ENCODE results near the gene NDEL1.

The NDEL1 gene

DNA sequence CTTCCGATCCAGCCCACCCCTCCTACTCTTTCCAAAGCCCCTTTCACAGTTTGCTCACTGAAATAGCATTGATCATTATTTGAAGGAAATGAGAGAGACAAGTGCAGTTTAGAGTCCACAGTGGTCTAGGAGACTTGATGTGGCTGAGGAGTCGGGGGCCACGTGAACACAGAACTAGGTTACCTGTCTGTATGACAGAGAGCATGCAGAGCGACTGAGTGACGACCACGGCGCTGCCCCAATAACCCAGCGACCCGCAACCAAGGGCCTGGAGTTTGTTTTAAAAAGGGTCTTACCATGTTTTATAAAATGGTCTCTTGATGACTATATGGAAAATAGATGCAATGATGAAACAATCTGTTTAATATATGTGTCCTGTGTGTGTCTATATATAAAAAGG is 39.5 kb downstream of the NDEL1 start (continued):
- TF ChIP-seq, protein P1, sequence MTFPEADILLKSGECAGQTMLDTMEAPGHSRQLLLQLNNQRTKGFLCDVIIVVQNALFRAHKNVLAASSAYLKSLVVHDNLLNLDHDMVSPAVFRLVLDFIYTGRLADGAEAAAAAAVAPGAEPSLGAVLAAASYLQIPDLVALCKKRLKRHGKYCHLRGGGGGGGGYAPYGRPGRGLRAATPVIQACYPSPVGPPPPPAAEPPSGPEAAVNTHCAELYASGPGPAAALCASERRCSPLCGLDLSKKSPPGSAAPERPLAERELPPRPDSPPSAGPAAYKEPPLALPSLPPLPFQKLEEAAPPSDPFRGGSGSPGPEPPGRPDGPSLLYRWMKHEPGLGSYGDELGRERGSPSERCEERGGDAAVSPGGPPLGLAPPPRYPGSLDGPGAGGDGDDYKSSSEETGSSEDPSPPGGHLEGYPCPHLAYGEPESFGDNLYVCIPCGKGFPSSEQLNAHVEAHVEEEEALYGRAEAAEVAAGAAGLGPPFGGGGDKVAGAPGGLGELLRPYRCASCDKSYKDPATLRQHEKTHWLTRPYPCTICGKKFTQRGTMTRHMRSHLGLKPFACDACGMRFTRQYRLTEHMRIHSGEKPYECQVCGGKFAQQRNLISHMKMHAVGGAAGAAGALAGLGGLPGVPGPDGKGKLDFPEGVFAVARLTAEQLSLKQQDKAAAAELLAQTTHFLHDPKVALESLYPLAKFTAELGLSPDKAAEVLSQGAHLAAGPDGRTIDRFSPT (tag by site-specific recombination; IDR thresholded peaks at IDR 0.05): no peak
- no peak for TF ChIP-seq SCRT1 (tag by site-specific recombination; IDR thresholded peaks at IDR 0.05; ENCODE audit: borderline replicate concordance)

DNA sequence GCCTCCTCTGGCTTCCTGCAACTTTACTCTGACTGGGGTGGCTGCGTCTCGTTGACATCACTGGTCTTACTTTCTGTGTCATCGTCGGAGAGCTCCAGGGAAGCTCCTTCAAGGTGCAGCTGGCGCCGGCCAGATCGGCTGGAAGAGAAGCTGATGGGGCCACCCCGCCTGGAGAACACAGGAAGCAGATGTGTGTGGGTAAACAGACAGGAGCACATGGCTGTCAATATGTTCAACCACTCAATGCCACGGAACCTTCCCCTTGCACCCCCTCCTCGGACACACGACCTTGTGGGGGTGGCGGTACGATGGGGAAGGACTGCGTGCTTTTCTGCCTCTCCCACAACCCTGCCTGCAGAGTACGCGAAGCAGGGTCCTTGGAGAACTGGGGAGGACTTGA is 40.1 kb downstream of the NDEL1 start:
- no peaks in the 10 kb centered on the region for H3K9me3 ChIP-seq (ENCODE audit: control insufficient read depth, insufficient read depth, low read depth, low read length)
- H3K27ac ChIP-seq (ENCODE audit: extremely low read depth, low read depth, low read length): no peak overlapping the region
- ChIA-PET CTCF (no interaction called here), POLR2A (interaction anchor here (0.6 kb wide), 1 partner anchor 1060 kb away, joined by 3 read pairs; no protein-coding TSS in a partner anchor)
- H3K4me1 ChIP-seq (ENCODE audit: control insufficient read depth, insufficient read depth, low read length): no peaks in the 10 kb centered on the region
- H3K36me3 ChIP-seq (ENCODE audit: control insufficient read depth in 2 of 2, insufficient read depth in 1 of 2, low read length in 2 of 2): peaks cover 56 to 99% of the 10 kb centered on the region in 2 experiments
- H3K4me3 ChIP-seq (ENCODE audit: low read depth, low read length): no peak overlapping the region
- no peak for TF ChIP-seq ZNF747 (tag by site-specific recombination; IDR thresholded peaks at IDR 0.05)
- TF ChIP-seq ZNF274 (IDR thresholded peaks at IDR 0.05; ENCODE audit: low read length): no peak
- no peak for TF ChIP-seq ZNF274 (tag by site-specific recombination; IDR thresholded peaks at IDR 0.05; ENCODE audit: borderline replicate concordance)
- TF ChIP-seq SCRT1 (tag by site-specific recombination; IDR thresholded peaks at IDR 0.05; ENCODE audit: borderline replicate concordance): no peak
- no peak for TF ChIP-seq ZFHX2 (tag by site-specific recombination; conservative IDR thresholded peaks at IDR 0.05)
- no peak for TF ChIP-seq ZNF660 (tag by site-specific recombination; IDR thresholded peaks at IDR 0.05)
- no peak for TF ChIP-seq SCRT2 (tag by site-specific recombination; IDR thresholded peaks at IDR 0.05)

DNA sequence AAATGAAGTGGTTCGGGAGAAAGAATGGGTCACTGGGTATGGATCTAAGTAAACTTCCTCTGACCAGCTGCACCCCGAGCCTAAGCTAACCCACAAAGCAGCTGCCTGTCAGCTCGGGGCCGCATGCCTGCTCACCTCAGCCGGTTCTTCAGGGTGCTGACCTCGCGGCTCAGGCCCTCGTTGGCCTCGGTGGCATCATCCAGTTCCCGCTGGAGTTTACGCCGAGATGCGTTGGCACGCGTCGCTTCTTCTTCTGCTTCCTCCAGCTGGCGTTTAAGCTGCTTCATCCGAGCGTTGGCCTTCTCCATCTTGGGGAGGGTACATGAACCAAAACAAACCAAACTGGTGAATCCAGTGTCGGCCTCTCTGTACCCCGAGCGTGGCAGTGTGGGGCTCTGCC is 41.1 kb downstream of the NDEL1 start:
- CTCF ChIA-PET: no interaction called here
- POLR2A ChIA-PET: no interaction called here
- H3K4me3 ChIP-seq (ENCODE audit: low read depth, low read length): no peak overlapping the region

More for the DNA sequence above, 41.1 kb downstream of the NDEL1 start:
- no peak for TF ChIP-seq SP3 (tag by site-specific recombination; IDR thresholded peaks at IDR 0.05)
- no peak for TF ChIP-seq ZBTB48 (tag by site-specific recombination; IDR thresholded peaks at IDR 0.05)
- TF ChIP-seq, protein P2, sequence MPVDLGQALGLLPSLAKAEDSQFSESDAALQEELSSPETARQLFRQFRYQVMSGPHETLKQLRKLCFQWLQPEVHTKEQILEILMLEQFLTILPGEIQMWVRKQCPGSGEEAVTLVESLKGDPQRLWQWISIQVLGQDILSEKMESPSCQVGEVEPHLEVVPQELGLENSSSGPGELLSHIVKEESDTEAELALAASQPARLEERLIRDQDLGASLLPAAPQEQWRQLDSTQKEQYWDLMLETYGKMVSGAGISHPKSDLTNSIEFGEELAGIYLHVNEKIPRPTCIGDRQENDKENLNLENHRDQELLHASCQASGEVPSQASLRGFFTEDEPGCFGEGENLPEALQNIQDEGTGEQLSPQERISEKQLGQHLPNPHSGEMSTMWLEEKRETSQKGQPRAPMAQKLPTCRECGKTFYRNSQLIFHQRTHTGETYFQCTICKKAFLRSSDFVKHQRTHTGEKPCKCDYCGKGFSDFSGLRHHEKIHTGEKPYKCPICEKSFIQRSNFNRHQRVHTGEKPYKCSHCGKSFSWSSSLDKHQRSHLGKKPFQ (tag by site-specific recombination; IDR thresholded peaks at IDR 0.05): no peak
- TF ChIP-seq ZNF514 (tag by site-specific recombination; IDR thresholded peaks at IDR 0.05): no peak
- TF ChIP-seq ZNF510 (tag by site-specific recombination; IDR thresholded peaks at IDR 0.05; ENCODE audit: insufficient replicate concordance): no peak
- TF ChIP-seq ZNF23 (tag by site-specific recombination; IDR thresholded peaks at IDR 0.05; ENCODE audit: borderline replicate concordance): no peak
- no peak for TF ChIP-seq ZNF571 (tag by site-specific recombination; IDR thresholded peaks at IDR 0.05)
- TF ChIP-seq, protein P3, sequence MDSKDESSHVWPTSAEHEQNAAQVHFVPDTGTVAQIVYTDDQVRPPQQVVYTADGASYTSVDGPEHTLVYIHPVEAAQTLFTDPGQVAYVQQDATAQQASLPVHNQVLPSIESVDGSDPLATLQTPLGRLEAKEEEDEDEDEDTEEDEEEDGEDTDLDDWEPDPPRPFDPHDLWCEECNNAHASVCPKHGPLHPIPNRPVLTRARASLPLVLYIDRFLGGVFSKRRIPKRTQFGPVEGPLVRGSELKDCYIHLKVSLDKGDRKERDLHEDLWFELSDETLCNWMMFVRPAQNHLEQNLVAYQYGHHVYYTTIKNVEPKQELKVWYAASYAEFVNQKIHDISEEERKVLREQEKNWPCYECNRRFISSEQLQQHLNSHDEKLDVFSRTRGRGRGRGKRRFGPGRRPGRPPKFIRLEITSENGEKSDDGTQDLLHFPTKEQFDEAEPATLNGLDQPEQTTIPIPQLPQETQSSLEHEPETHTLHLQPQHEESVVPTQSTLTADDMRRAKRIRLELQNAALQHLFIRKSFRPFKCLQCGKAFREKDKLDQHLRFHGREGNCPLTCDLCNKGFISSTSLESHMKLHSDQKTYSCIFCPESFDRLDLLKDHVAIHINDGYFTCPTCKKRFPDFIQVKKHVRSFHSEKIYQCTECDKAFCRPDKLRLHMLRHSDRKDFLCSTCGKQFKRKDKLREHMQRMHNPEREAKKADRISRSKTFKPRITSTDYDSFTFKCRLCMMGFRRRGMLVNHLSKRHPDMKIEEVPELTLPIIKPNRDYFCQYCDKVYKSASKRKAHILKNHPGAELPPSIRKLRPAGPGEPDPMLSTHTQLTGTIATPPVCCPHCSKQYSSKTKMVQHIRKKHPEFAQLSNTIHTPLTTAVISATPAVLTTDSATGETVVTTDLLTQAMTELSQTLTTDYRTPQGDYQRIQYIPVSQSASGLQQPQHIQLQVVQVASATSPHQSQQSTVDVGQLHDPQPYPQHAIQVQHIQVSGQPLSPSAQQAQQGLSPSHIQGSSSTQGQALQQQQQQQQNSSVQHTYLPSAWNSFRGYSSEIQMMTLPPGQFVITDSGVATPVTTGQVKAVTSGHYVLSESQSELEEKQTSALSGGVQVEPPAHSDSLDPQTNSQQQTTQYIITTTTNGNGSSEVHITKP (tag by site-specific recombination; IDR thresholded peaks at IDR 0.05): no peak
- no peak for TF ChIP-seq ZNF544 (tag by site-specific recombination; IDR thresholded peaks at IDR 0.05)
- TF ChIP-seq ZNF785 (tag by site-specific recombination; IDR thresholded peaks at IDR 0.05): no peak
- TF ChIP-seq, protein P4, sequence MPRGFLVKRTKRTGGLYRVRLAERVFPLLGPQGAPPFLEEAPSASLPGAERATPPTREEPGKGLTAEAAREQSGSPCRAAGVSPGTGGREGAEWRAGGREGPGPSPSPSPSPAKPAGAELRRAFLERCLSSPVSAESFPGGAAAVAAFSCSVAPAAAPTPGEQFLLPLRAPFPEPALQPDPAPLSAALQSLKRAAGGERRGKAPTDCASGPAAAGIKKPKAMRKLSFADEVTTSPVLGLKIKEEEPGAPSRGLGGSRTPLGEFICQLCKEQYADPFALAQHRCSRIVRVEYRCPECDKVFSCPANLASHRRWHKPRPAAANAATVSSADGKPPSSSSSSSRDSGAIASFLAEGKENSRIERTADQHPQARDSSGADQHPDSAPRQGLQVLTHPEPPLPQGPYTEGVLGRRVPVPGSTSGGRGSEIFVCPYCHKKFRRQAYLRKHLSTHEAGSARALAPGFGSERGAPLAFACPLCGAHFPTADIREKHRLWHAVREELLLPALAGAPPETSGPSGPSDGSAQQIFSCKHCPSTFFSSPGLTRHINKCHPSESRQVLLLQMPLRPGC (tag by site-specific recombination; IDR thresholded peaks at IDR 0.05): no peak
- no peak for TF ChIP-seq IKZF3 (tag by site-specific recombination; IDR thresholded peaks at IDR 0.05)
- no peak for TF ChIP-seq ZNF843 (tag by site-specific recombination; IDR thresholded peaks at IDR 0.05)
- no peak for TF ChIP-seq ZNF658 (tag by site-specific recombination; IDR thresholded peaks at IDR 0.05)
- no peak for TF ChIP-seq ZNF626 (tag by site-specific recombination; IDR thresholded peaks at IDR 0.05)
- no peak for TF ChIP-seq ZNF837 (tag by site-specific recombination; IDR thresholded peaks at IDR 0.05)
- no peaks in the 10 kb centered on the region for H3K9me3 ChIP-seq (ENCODE audit: control insufficient read depth, insufficient read depth, low read depth, low read length)
- H3K27ac ChIP-seq (ENCODE audit: extremely low read depth, low read depth, low read length): no peak overlapping the region
- peaks cover 59 to 100% of the 10 kb centered on the region in 2 experiments for H3K36me3 ChIP-seq (ENCODE audit: control insufficient read depth in 2 of 2, insufficient read depth in 1 of 2, low read length in 2 of 2)
- H3K4me1 ChIP-seq (ENCODE audit: control insufficient read depth, insufficient read depth, low read length): no peaks in the 10 kb centered on the region

All from HEK293 (cell line).